ENCODE data around the gene CARMIL1.

The CARMIL1 gene

DNA sequence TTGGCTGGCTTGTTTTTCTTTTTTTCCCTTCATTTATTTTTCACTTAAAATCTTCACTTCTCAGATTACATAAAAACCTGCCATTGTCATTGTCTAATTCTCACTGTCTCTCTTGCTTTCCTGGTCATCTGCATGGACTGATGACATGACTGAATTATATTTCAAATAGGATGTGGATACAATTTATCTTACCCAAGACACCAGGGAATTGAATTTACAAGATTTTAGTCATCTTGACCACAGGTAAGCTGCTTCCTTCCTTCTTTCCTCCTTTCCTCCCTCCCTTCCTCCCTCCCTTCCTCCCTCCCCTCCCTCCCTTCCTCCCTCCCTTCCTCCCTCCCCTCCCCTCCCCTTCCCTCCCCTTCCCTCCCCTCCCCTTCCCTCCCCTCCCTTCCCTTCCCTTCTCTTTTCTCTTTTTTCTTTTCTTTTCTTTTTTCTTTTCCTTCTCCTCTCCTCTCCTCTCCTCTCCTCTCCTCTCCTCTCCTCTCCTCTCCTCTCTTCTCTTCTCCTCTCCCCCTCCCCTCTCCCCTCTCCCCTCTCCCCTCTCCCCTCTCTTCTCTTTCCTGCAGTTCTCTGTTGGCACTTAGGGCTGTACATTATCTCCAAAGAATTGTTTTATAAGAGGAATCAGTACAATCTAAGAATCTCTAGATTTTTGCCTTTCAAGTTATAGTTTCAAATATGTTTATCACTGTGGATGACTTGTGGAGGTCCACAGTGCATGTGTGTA is 171.5 kb downstream of the CARMIL1 start:
- no peak for DNase-seq

DNA sequence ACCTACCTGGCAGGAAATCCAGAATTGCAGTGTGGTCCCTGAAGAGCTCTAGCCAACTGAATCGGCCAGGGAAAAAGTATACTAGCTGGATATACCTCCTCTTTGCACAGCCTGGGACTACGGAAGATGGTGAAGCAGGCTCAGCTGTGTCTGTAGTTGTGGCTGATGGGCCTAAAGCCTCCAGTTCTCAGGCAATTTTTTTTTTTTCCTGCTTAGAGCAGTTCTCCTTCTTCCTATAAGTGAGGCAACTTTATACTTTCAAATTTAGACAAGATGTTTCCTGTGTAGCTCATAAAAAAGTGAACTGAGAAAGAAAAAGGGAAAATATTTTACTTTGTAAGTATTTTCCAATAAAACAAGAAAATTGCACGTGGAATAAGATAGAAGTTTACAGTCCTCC is 172.9 kb downstream of the CARMIL1 start:
- DNase-seq = peak; percentile 26 to 28

DNA sequence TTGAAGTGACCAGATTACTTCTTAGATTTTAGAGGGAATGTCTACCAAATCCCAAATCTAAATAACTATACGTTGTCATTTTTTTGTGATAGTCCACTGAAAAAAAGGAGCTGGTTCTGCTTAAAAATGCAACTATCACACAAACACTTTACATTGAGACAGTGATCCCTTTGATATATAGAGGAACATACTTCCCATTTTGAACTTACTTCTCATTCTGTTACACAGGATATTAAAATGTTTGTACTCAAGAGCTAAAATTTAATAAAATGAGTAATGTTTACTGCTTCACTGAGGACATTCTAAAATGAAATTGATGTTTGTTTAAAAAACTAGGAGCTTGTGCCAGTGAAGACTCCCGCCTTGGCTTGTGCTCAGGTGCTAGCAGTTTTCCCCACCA is 174.1 kb downstream of the CARMIL1 start:
- no peak for DNase-seq

DNA sequence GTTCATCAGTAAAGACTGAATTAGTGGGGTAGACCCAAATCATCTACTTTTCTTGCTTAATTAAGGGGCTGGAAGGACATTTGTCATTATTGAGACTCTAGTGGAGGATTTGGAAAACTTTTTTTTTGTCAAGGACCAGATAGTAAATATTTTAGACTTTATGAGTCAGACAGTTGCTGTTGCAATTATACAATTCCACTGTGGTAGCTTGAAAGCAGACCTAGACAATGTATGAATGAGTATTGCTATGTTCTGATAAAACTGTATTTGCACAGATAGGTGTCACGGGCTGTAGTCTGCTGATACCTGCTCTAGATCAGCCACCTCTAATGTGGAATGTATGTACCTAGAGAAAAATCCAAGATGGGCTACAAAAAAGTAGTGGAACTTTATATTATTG is 175.0 kb downstream of the CARMIL1 start:
- no peak for DNase-seq

DNA sequence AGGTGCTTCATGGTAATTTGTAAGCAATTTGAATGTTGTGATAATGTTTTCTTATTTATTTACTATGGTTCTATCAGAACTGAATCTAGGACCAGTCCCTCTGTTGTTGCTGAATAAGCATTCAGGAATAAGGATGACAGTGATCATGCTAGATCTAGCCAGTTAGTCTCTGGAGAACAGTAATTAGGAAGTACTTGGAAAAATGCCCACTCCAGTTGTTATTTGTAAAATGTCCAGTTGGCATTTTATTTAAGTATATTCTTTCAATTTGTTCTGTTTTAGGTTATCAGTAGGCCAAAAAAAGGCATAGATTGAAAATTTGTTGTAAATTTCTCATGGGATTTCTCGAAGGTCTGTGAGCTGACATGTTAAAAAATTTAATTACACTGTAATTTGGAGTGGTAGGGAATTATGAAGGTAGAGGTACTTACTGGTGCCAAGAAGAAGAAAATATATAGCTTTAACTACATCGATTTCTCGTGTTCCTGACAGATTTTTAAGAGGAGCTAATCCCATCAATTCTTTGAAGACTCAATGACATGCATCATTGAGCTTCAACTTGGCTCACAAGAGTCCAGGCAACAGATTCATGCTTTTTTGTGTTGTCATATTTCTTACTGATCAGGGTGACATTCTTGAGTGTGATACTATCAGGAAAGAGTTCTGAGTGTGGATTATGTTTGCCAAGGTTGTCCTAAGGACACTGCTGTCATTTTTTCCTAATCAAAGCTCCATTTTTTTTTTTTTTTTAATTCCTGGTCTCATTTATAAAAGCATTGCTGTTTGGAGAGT is 177.3 kb downstream of the CARMIL1 start:
- no peak for DNase-seq

DNA sequence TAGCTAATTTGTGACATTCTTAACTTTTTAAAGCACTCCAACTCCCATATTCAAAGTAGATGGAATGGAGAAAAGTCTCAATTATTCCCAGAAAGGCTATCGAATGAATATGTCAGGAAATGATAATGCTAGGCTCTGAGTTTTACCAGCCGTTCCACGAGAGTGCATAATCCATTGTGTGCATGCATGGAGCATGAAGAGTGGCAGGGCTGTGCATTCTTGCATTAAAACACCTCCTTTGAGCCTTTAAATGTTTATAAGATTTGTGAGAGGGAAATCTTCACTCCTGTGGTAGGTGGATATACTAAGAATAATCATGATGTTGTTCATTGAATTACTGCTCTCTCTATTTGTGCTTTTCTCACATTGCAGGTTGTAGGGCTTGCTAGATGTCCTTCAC is 178.3 kb downstream of the CARMIL1 start:
- no peak for DNase-seq

DNA sequence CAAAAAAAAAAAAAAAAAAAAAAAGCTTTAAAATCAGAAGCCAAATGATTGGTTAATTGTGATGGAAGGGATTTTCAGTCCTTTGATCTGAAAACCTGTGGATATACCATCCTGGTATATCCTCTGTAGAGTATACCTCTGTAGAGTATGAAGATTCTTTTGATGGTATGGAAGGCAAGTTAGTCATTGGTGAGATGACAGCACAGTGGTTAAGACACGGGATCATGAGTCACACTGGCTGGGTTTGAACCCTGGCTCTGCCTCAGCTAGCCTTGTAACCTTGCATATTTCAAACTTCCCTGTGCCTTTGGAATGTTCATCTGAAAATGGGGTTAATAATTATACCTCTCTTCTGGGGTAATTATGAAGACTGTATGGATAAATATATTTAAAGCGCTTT is 179.3 kb downstream of the CARMIL1 start:
- DNase-seq = no peak

DNA sequence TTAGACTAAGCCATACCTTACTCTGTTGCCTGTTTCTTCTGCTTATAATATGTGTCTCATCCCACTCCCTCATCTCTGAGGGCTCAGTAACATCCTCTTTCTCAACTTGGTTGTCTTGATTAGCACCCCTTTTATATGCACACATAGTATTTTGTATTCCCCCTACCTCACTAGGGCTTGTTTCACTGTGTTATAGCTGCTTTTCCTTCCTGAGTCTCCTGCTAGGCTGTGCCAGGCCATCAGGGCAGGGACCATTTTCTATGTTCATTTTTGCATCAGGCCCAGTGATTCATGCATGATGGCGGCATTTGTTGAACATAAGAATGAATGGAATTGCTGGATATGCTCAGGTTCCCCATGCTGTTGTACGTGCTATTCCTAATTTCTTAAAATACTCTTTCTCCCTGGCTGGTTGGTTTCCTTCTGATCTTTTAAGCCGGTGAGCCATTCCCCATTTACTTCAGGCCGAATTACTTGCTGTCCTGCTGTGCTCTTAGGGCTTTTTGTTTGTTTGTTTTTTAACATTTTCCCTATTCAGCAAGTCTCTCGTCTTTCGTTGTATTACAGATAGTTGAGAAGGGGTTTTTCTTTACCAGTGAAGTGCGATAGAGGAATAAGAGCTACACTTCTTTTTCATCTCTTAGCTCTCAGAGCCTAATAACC is 183.2 kb downstream of the CARMIL1 start:
- DNase-seq = no peak

DNA sequence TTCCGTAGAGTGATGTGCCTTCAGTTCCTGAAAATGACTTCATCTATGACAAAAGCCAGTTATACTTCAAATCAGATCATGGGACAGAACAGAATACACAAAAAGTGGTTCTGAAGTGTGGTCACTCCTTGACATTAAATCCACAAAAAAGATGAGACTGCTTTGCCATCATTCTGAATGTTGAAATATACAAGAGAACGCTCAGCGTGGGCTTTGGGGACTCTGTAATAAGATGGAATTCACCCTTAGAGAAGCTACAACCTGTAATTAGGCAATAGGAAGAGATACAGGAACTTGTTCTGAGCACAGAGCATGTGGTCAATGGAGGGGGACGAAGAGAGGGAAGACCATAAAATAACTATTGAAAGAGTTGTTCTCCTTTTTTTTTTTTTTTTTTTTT is 184.3 kb downstream of the CARMIL1 start:
- DNase-seq = no peak

DNA sequence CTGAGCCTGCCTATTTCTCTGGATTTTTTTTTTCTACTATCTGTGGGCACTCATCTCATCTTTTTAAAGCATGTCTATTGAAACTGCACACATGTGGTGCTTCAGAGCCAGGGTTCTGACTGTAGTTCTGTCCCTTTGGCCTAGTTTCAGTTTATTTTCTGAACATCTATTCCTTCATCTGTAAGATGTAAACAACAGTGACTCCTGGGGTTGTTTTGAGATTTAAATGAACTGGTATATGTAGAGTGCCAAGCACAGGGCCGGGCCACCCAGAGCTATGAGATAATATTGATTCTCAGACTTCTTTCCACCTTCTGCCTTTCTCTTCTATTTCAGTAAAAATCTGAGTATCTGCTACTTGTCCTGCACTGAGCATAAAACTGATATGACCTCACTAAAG is 185.1 kb downstream of the CARMIL1 start:
- no peak for DNase-seq

DNA sequence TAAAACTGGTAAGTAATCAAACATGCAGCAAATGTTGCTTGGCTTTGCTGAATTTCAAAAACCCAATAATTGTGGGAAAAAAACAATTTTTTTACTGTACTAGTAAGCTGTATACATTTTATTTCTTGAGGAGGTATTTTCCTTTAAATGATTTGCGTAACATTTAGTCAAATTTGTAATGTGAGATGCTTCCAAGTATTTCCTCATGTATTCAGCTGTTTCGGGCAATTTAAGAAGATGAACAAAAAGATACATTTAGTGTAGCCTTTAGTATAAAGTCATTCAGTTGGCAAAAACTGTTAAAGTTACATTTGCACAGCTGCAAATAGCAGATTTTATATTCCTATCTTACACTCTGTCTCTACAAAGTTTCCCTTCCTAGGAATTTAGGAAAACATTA is 186.8 kb downstream of the CARMIL1 start:
- no peak for DNase-seq

DNA sequence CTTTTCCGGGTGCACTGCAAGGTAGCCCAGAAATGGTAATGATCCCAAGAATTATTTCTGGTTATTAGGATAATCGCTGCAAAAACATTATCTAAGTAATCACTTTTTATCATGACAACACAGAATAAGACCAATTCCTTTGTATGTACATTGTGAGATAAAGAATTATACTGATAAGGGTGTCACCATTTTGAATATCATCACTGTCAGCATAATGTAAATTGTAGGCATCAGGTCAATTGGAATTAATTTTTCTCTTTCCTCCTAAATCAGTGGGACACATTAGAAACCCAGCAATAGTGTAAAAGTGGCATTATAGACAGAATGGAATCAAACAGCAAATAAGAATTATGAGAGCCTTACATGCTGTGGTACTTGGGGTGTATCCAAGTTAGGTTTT is 189.7 kb downstream of the CARMIL1 start:
- no peak for DNase-seq

DNA sequence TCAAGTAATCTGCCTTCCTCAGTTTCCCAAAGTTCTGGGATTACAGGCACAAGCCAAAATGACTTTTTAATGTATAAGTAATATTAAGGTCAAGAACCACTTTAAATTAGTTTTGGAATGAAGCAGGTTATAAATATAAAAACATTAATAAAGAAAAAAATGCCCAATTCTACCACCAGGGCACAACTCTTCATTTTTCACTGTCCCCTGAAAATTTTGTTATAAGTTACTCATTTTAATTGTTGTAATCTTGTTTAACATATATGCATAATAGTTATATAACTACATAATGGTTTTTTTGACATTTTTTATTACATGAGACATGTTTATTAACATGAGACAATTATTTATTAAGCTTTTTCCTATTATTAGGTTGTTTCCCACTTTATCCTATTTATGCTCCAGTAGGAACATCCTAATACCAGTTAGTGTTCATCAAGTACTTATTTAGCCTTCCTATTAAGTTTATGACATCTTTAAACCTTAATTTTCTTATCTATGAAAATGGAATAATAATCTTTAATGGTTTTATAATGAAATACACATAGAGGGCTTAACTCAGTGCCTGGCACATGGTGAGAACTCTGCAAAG is 190.7 kb downstream of the CARMIL1 start:
- no peak for DNase-seq

DNA sequence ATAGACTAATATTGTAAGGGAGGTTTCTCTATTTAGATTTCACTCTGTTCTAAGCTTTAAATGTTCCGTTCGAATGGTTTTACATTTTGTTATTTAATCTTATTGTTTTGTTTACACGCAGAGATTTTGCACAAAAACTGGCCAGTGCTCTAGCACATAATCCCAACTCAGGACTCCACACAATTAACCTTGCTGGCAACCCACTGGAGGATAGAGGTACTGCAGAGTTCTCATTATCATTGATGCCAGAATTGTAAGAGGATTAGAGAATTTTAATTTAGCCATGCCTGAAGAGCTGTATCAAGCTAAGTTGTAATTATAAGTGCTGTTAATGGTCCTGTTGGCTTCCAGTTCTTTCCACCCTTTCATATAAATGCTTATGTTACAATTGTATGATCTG is 193.1 kb downstream of the CARMIL1 start:
- no peak for DNase-seq

DNA sequence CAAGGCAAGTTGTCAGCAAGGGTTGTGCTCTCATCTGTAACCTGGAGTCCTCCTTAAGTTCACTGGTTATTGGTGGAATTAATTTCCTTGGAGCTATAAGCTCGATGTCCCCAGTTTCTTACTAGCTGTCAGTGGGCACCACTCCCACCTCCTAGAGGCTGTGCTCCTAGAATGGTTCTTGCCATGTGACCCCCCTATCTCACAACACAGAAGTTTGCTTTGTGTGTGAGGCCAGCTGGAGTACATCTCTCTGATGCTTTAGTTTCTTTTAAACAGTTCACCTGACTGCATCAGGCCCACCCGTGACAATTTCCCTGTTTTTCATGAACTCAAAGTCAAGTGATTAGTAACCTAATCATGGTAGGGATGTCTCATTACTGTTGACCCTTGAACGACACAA is 193.7 kb downstream of the CARMIL1 start:
- no peak for DNase-seq

DNA sequence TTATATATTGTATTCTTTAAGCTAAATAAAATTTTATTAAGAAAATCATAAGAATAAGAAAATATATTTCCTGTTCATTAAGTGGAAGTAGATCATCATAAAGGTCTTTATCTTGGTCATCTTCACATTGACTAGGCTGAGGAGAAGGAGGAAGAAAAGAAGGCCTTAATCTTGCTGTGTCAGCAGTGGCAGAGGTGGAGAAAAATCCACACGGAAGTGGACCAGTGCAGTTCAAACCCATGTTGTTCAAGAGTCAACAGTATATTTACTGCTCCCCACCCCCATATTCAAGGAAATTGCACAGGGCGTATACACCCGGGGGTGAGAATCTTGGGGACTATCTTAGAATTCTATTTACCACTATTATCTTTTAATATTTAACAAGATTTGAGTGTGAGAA is 194.3 kb downstream of the CARMIL1 start:
- DNase-seq = no peak

DNA sequence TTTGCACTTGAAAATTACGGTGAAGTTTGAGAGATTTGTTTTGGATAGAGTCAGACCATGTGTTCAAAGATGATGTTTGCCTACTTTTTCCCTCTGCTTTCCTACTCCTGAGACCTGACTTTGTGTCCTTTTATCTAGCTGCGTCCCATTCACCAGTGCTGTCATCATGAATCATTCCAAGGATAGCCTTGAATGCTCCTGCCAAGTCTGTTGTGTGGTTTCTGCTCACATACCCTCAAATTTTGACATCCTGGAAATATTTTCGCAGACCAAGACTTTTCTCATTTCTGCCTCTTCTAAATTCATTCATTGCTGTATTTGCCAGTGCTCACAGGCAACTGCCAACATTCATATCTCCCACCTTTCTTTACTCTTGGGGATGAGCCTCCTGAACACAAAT is 197.0 kb downstream of the CARMIL1 start:
- DNase-seq = no peak

DNA sequence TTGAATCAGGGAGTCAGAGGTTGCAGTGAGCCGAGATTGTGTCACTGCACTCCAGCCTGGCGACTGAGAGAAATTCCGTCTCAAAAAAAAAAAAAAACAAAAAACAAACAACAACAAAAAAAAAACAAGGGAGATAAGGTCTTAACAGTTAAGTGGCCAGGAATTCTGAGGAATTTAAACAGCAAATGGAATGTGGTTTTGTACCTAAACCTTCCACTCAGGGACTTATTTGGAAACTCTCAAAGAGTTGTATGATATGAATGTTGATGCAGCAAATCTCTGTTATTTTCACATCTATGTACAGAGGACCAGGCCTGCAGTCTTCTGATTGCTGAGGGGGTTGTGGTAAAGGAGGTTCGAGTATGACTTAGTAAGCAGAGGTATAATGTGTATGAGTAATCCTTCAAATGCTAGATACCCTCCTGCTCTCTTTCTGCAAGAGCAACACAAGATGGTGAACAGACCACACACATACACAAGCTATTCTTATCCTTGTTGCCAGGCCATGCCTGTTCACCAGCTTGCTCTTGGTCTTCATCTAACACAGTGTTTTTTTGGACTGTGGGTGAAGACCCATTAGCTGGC is 197.9 kb downstream of the CARMIL1 start:
- DNase-seq = no peak

DNA sequence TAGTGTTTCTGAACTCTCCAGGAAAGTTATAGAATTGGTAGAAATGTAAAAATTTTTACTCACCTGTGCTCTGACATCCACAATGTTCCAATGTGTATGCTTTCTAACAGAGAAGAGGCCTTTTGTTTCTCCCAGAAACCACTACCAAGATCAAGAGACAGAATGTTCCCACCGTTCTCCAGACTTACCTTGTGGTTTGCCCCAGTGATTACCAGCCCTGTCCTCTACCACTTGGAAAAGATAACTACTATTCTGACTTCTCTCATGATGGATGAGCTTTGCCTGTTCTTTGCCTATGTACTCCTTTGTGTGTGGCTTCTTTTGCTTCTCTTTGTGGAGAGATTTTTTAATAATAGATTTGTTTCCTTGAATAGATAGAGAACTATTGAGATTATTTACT is 199.8 kb downstream of the CARMIL1 start:
- DNase-seq = no peak

DNA sequence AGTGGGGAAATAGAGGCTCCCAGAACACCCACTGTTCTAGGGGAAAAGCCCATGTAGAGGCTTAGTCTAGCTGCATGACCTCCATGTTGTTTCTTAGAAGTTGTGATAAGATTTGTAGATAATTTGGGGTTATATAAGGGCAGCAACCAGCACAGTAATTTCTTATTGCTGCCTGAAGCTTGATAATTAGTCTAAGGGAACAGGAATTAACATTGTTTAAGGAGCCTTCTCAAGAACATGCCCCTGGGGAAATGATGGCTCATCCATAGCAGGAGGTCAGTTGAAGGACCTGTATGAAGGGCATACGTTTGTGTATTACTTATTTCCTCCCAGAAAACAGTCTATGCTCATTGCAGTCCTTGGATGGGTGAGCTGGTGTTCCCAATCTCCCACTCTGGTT is 202.1 kb downstream of the CARMIL1 start:
- no peak for DNase-seq

DNA sequence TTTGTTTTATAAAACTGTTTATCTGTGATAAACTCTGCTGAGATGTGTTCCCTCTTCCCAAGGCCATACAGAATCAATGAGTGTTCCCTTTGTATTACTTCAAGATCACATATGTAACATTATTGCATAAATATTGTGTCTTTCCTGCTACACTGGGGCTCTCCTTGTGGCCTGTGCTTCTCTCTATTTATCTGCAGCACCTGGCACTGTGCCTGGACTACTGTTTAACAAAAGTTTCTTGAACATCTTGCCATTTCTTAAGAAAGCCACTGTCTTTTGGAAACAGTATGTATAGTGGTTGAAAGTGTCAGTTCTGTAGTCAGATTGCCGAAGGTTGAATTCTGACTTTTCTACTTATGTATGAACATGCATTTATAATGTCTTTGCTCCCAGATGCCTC is 203.8 kb downstream of the CARMIL1 start:
- DNase-seq = no peak

DNA sequence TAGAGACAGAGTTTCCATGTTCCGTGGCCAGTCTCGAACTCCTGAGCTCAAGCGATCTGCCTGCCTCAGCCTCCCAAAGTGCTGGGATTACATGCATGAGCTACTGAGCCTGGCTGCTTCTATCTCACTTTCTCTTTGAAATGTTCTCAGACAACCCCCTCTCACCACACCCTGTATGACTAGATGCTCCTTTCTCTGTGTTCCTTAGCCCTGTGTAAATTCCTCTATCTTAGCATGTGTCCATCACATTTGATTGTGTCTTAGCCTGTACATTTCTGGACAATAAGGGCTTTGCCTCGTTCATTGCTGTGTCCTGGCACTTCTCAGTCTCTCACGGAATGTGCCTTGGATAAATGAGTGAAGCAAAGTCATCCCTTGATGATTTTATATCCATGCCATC is 204.8 kb downstream of the CARMIL1 start:
- no peak for DNase-seq

DNA sequence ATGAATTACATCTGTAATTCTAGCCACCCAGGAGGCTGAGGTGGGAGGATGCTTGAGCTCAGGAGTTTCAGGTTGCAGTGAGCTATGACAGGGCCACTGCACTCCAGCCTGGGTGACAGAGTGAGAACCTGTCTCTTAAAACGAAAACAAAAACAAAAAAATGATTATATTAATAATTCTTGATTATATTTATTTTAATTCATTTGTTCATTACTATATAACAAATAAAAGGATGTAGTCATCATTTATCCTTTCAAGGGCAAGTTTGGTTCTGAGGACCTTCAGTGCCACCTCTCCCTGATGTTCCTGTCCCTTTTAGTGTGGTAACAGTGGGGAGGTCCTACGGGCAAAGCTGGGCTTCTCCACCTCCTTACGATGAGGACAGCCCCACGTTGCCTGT is 205.7 kb downstream of the CARMIL1 start:
- DNase-seq = no peak
